HG03103 (cell line): Measurements from ENCODE around the gene XYLT1.
"Not testable (repeated sequence)": the region's sequence is repeated elsewhere in the genome, so short reads cannot be mapped to it uniquely, and the experiment has no call there.

Experiments used
- ATAC-seq: cut with Tn5 transposase; IDR thresholded peaks from one replicate; pipeline ENCODE4 v1.9.1; 2021; ENCODE audit warnings: low read depth; ENCODE audit not compliant: unreplicated experiment

The XYLT1 gene

DNA sequence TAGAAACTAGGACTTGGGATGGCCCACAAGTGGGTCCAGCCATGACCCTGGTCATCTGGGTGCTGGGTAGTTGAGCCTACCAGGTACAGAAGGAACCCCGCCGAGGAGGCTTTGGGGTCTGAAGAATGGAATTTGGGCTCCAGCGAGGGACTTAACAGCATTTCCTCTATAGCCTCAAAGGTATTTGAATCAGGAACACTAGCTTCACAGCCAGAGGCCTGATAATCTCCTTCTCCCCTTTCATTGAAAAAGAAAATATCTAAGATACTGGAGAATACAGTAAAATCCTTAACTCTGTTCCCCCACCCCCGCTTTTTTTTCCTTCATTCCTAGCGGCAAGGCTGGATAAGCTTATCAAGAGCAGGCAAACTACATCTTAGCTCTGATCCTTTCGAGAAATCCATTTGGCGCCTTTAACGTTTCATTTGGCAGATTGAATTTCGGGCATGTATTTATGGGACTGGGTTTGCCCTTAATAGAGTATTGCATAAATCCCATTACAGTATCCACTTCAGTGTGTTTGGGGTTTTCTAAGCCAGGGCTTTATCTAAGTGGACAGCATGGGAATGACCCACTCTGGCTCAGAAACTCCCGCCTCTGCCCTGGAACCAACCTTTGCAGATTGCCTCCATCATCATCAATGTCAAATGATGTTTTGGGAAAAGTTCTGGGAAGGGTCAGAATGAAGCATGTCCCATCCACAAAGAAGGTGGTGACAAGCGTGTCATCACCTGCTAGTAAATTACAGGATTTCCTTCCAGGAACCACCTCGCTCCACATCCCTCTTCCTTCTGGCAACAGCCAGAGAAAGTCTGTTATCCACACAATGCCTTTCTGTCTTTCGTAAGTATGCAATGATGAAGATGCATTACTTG is 36.9 kb downstream of the XYLT1 start:
- no peak for ATAC-seq

GRCh38 chr16:17432901-17433576 is 37.7 kb downstream of the XYLT1 start:
- no peak for ATAC-seq

- ATAC-seq: no peak
These were observed 38.7 kb downstream of the XYLT1 start for GRCh38 chr16:17431968-17432625.

- ATAC-seq: no peak
These were observed 39.7 kb downstream of the XYLT1 start for GRCh38 chr16:17431012-17431411.

- no peak for ATAC-seq
These were observed 44.3 kb downstream of the XYLT1 start for GRCh38 chr16:17426451-17426850.

- no peak for ATAC-seq
These were observed 46.0 kb downstream of the XYLT1 start for GRCh38 chr16:17424771-17425170.

GRCh38 chr16:17423221-17423620 is 47.5 kb downstream of the XYLT1 start:
- ATAC-seq: no peak

DNA sequence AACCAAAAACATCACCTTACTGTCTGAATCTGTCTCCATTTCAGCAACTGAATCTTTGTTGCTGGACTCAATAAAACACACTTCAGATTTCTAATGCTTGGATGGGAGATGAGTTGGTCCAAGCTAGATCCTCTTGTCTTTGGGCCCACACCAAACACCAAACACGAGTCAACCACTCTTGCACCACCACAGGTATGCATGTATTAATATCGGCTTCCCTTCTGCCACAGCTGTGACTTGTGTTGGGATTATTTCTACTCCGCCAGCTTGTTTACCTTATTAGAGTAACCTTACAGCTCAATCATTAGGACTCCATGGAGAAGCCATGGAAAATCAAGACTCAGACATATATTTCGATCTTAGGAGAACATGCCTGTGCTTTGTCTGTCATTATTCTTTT is 49.9 kb downstream of the XYLT1 start:
- no peak for ATAC-seq

DNA sequence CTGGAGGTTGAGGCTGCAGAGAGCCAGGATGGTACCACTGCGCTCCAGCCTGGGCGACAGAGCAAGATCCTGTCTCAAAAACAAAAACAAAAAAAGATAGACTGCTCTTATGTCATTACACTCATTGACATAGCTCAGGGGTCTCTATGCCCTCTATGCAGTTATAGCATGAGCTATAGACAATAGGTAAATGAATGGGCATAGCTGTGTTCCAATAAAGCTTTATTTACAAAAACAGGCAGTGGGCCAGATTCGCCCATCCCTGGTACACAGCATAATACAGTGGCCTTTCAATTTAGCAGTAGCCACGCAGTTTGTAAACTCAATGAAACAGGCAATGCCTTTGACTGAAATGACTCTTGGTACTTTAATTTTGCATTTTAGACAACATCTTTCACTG is 51.5 kb downstream of the XYLT1 start:
- no peak for ATAC-seq

- no peak for ATAC-seq
These were observed 53.0 kb downstream of the XYLT1 start for GRCh38 chr16:17417740-17418139.

GRCh38 chr16:17416461-17417311 is 54.1 kb downstream of the XYLT1 start:
- ATAC-seq: peak; percentile 96

GRCh38 chr16:17414916-17415315 is 55.8 kb downstream of the XYLT1 start:
- ATAC-seq: no peak

GRCh38 chr16:17414421-17414820 is 56.3 kb downstream of the XYLT1 start:
- ATAC-seq: no peak

DNA sequence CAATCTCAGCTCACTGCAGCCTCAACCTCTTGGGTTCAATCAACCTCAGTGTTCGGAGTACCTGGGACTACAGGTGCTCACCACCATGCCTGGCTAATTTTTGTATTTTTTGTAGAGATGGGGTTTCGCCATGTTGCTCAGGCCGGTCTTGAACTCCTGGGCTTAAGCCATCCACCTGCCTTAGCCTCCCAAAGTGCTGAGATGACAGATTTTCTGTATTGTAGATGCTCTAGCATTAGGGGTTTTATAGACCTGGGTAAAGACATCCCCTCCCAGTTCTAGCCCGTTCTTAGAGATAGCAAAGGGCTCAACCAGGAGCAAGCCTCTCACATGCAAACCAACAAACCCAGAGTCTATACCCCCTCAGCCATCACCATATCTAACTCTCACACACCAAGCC is 57.3 kb downstream of the XYLT1 start:
- ATAC-seq: no peak

DNA sequence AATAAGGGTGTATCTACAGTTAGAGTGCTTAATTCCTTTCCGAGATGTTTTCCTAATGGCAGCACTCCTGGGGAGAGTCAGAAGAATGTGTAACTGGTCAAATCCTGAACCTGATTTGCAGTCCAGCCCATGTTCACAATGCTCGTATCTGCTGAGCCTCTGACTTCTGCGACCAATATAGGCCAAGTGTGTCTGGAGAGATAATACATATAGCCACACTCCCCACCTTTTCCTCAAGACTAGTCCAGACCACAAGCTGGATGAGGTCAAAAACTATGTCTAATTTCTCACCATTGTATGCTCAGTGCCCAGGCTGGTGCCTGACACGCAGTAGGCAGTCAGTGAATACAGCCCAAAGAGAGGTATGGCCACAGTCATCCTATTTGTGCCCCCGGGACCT is 58.0 kb downstream of the XYLT1 start:
- no peak for ATAC-seq

GRCh38 chr16:17412221-17412620 is 58.5 kb downstream of the XYLT1 start:
- ATAC-seq: no peak

GRCh38 chr16:17411263-17411662 is 59.5 kb downstream of the XYLT1 start:
- no peak for ATAC-seq

DNA sequence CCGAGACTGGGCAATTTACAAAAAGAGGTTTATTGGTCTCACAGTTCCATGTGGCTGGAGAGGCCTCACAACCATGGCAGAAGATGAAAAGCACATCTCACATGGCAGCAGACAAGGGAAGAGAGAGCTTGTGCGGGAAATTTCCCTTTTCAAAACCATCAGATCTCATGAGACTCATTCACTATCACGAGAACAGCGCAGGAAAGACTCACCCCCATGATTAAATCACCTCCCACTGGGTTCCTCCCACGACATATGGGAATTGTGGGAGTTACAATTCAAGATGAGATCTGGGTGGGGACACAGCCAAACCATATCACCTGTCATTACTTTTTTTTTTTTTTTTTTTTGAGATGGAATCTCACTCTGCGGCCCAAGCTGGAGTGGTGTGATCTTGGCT is 60.4 kb downstream of the XYLT1 start:
- not testable (repeated sequence) for ATAC-seq

DNA sequence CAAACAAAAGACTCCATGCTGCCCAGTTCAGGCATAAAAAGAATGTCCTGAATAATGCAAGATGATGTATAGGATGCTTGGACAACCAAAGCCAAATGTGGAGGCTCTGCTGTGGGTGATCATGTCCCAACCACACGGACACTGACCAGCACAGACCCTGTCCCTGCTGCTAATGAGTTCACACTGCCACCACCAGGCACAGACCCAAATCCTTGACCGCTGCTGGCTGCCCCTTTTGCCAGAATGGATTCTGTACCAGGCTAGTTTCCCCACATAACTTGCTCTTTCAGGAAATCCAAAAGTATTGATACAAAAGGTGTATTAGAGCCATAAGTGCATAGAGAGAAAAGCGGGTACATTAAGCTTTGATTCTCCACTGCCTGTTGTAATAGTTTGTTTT is 60.9 kb downstream of the XYLT1 start:
- no peak for ATAC-seq

- no peak for ATAC-seq
These were observed 61.8 kb downstream of the XYLT1 start for GRCh38 chr16:17408955-17409441.
